Astrocyte (in vitro differentiated cells and primary cell): Measurements from ENCODE around the gene NIFK. TPM values are rescaled to one million over a fixed set of nuclear protein-coding genes. Genes with fewer than 3 reads are reported as not detected.
"Not testable (repeated sequence)": the region's sequence is repeated elsewhere in the genome, so short reads cannot be mapped to it uniquely, and the experiment has no call there.

ENCODE experiments used
- DNase-seq: peaks from one replicate; pipeline ENCODE4 v3.0.0-alpha.2; 2010; ENCODE audit warnings: low read depth
- FAIRE-seq: peaks from 2 replicates; lab custom pipeline; 2011; peaks lifted over from hg19 to GRCh38; lab: Jason Lieb, UNC
- H2AFZ ChIP-seq: 2 replicates; pipeline ENCODE4 v1.6.0; 2012; ENCODE audit warnings: low read depth, low read length, inconsistent platforms
- H3K27ac ChIP-seq: 2 replicates; pipeline ENCODE4 v1.5.1; 2011; ENCODE audit warnings: low read depth, low read length, inconsistent platforms
- H3K27me3 ChIP-seq: 2 replicates; pipeline ENCODE4 v1.6.0; 2011; ENCODE audit warnings: low read length, inconsistent platforms; ENCODE audit not compliant: insufficient read depth
- H3K36me3 ChIP-seq: 2 replicates; pipeline ENCODE4 v1.5.1; 2011; ENCODE audit warnings: low read length, inconsistent platforms; ENCODE audit not compliant: insufficient read depth
- H3K4me1 ChIP-seq: 2 replicates; pipeline ENCODE4 v1.5.1; 2011; ENCODE audit warnings: low read length, inconsistent platforms; ENCODE audit not compliant: insufficient read depth
- H3K4me2 ChIP-seq: 2 replicates; pipeline ENCODE4 v1.6.0; 2012; ENCODE audit warnings: low read length, inconsistent platforms
- H3K4me3 ChIP-seq: 2 replicates; pipeline ENCODE4 v1.5.1; 2011; ENCODE audit warnings: low read depth, mild to moderate bottlenecking, low read length, inconsistent platforms; ENCODE audit not compliant: insufficient read depth
- H3K79me2 ChIP-seq: 2 replicates; pipeline ENCODE4 v1.6.0; 2012; ENCODE audit warnings: mild to moderate bottlenecking, low read length, inconsistent platforms; ENCODE audit not compliant: insufficient read depth
- H3K9ac ChIP-seq: 2 replicates; pipeline ENCODE4 v1.6.0; 2012; ENCODE audit warnings: mild to moderate bottlenecking, low read length, inconsistent platforms
- H3K9me3 ChIP-seq: 2 replicates; pipeline ENCODE4 v1.5.1; 2012; ENCODE audit warnings: low read depth, mild to moderate bottlenecking, low read length, inconsistent platforms; ENCODE audit not compliant: insufficient read depth
- H4K20me1 ChIP-seq: 2 replicates; pipeline ENCODE4 v1.6.0; 2012; ENCODE audit warnings: low read length, inconsistent platforms; ENCODE audit not compliant: insufficient read depth
- H3K27ac Mint-ChIP-seq: one replicate; pipeline ENCODE4 v1.8.0; 2021; ENCODE audit warnings: mild to moderate bottlenecking, mixed read lengths; ENCODE audit not compliant: unreplicated experiment
- H3K27me3 Mint-ChIP-seq: one replicate; pipeline ENCODE4 v1.8.0; 2021; ENCODE audit warnings: low read depth, mixed read lengths; ENCODE audit not compliant: unreplicated experiment
- H3K36me3 Mint-ChIP-seq: one replicate; pipeline ENCODE4 v1.8.0; 2021; ENCODE audit warnings: low read depth, mixed read lengths; ENCODE audit not compliant: unreplicated experiment
- H3K4me1 Mint-ChIP-seq: one replicate; pipeline ENCODE4 v1.8.0; 2021; ENCODE audit warnings: low read depth, mixed read lengths; ENCODE audit not compliant: unreplicated experiment
- H3K4me3 Mint-ChIP-seq: one replicate; pipeline ENCODE4 v1.8.0; 2021; ENCODE audit warnings: mild to moderate bottlenecking, moderate library complexity, mixed read lengths; ENCODE audit not compliant: unreplicated experiment
- H3K9me3 Mint-ChIP-seq: one replicate; pipeline ENCODE4 v1.8.0; 2021; ENCODE audit warnings: mild to moderate bottlenecking, mixed read lengths; ENCODE audit not compliant: unreplicated experiment
- EZH2 ChIP-seq: IDR thresholded peaks from 2 replicates; pipeline ENCODE4 v1.6.1; 2012; ENCODE audit warnings: mild to moderate bottlenecking, low read length, inconsistent platforms; ENCODE audit not compliant: insufficient read depth
- total RNA-seq: library from RNA; stranded (reverse); gene quantifications from 2 replicates; pipeline ENCODE4 v1.2.1, GENCODE V29; 2021
- TF ChIP-seq, protein P1 (sequence below): IDR thresholded peaks from 2 replicates; pipeline ENCODE4 v1.5.1; 2011; ENCODE audit warnings: low read depth, mild to moderate bottlenecking, inconsistent platforms, low read length, moderate library complexity; ENCODE audit not compliant: insufficient read depth

Gene NIFK
- total RNA-seq, 1 donor from 2014 or later: 75.0 TPM

DNA sequence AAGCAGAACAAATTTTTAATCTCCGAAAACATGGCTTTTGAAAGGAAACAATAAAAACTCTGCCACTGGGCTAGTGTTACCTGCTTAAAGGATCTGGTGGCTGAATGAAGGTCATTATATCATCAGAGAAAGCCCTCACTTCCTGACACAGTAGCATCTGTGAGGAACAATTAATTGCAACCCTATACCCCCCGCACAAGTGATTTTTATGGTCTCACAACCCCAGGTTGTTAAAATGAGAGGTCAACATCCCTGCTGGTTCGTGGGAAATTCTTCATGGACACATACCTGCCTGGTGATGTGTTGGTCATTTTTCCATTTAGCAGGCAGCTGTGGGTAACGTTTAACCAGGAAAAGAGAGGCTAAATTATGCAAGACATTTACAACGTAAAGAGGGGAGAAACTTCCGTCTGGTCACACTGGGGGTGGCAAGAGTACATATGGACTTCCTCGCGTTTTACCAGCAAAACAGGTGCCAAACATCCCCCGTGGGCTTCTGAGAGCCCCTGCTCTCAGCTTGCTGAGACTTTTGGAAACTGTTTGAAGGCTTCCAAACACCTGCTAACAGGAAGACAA, 29.2 kb downstream of the NIFK start:
- H3K9me3 ChIP-seq: no peaks in the 10 kb centered on the region
- peaks cover 3% of the 10 kb centered on the region for H3K9me3 Mint-ChIP-seq
- H3K36me3 ChIP-seq: no peaks in the 10 kb centered on the region
- no peak overlapping the region for H3K4me2 ChIP-seq
- H3K27me3 ChIP-seq: no peaks in the 10 kb centered on the region
- no peaks in the 10 kb centered on the region for H4K20me1 ChIP-seq
- H3K4me1 Mint-ChIP-seq: peaks cover 27% of the 10 kb centered on the region
- H3K27me3 Mint-ChIP-seq: no peaks in the 10 kb centered on the region
- no peaks in the 10 kb centered on the region for H3K36me3 Mint-ChIP-seq
- TF ChIP-seq, protein P1, sequence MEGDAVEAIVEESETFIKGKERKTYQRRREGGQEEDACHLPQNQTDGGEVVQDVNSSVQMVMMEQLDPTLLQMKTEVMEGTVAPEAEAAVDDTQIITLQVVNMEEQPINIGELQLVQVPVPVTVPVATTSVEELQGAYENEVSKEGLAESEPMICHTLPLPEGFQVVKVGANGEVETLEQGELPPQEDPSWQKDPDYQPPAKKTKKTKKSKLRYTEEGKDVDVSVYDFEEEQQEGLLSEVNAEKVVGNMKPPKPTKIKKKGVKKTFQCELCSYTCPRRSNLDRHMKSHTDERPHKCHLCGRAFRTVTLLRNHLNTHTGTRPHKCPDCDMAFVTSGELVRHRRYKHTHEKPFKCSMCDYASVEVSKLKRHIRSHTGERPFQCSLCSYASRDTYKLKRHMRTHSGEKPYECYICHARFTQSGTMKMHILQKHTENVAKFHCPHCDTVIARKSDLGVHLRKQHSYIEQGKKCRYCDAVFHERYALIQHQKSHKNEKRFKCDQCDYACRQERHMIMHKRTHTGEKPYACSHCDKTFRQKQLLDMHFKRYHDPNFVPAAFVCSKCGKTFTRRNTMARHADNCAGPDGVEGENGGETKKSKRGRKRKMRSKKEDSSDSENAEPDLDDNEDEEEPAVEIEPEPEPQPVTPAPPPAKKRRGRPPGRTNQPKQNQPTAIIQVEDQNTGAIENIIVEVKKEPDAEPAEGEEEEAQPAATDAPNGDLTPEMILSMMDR: no peak
- no peak for TF ChIP-seq EZH2
- H3K4me3 Mint-ChIP-seq: no peak overlapping the region
- FAIRE-seq (no peak), DNase-seq (peak; percentile 17)
- no peak overlapping the region for H2AFZ ChIP-seq
- H3K27ac ChIP-seq: no peak overlapping the region
- H3K4me3 ChIP-seq: no peak overlapping the region
- no peak overlapping the region for H3K9ac ChIP-seq
- H3K4me1 ChIP-seq: peaks cover 13% of the 10 kb centered on the region
- no peaks in the 10 kb centered on the region for H3K79me2 ChIP-seq
- no peak overlapping the region for H3K27ac Mint-ChIP-seq

DNA sequence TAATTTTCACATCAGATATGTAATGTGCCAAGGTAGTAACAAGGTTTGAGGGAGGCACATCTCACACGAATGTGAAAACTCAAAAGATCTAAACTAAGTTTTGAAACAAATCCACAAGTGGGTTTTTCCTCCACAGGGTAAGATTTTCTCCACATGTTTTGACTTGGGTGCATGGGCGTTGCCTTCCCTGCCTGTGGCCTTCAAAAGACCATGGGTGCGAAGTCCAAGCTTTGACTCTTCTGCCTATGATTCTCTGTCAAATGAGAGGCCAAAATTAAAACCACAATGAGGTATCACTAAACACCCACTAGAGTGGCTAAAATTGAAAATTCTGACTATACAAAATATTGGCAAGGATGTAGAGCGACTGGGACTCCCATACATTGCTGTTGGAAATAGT, 30.7 kb downstream of the NIFK start:
- Mint-ChIP-seq H3K36me3 (no peaks in the 10 kb centered on the region), H3K4me3 (no peak overlapping the region), H3K9me3 (peaks cover 3% of the 10 kb centered on the region), H3K4me1 (peaks cover 36% of the 10 kb centered on the region), H3K27me3 (no peaks in the 10 kb centered on the region), H3K27ac (no peak overlapping the region)
- H3K27me3 ChIP-seq: no peaks in the 10 kb centered on the region
- H3K9ac ChIP-seq: no peak overlapping the region
- no peaks in the 10 kb centered on the region for H3K79me2 ChIP-seq
- no peak for TF ChIP-seq EZH2
- TF ChIP-seq, protein P1: no peak
- no peak for FAIRE-seq
- no peaks in the 10 kb centered on the region for H3K9me3 ChIP-seq
- H3K4me3 ChIP-seq: no peak overlapping the region
- no peaks in the 10 kb centered on the region for H4K20me1 ChIP-seq
- H3K4me2 ChIP-seq: no peak overlapping the region
- H2AFZ ChIP-seq: no peak overlapping the region
- no peaks in the 10 kb centered on the region for H3K36me3 ChIP-seq
- no peak for DNase-seq
- H3K27ac ChIP-seq: no peak overlapping the region
- peaks cover 10% of the 10 kb centered on the region for H3K4me1 ChIP-seq

DNA sequence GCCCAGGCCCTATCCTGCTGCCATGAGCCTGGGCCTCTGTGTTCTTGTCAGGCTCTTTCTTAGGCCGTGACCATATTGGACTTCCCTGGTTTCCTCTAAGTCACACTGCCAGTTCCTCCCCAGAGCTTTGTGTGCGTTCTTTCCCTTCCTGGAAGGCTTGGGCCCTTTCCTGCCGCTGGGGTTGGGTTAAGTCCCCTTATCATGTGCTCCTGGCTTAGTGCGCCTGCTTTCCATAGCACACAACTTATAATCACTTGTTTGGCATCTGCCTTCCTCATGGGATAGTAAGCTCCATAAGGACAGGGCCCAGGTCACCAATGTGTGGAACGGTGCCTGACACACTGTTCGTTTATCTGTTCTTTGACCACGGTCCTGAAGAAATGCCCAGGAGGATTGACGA, 31.3 kb downstream of the NIFK start:
- H3K27me3 Mint-ChIP-seq: no peaks in the 10 kb centered on the region
- Histone ChIP-seq H3K4me1 (peaks cover 6% of the 10 kb centered on the region), H3K9ac (no peak overlapping the region), H3K79me2 (no peaks in the 10 kb centered on the region), H3K9me3 (no peaks in the 10 kb centered on the region), H4K20me1 (no peaks in the 10 kb centered on the region), H3K27ac (no peak overlapping the region), H2AFZ (no peak overlapping the region), H3K4me3 (no peak overlapping the region), H3K4me2 (no peak overlapping the region), H3K27me3 (no peaks in the 10 kb centered on the region), H3K36me3 (no peaks in the 10 kb centered on the region)
- H3K36me3 Mint-ChIP-seq: no peaks in the 10 kb centered on the region
- H3K4me1 Mint-ChIP-seq: peaks cover 36% of the 10 kb centered on the region
- FAIRE-seq (no peak), DNase-seq (no peak)
- H3K4me3 Mint-ChIP-seq: no peak overlapping the region
- TF ChIP-seq EZH2: no peak
- TF ChIP-seq, protein P1: no peak
- no peak overlapping the region for H3K27ac Mint-ChIP-seq
- peaks cover 3% of the 10 kb centered on the region for H3K9me3 Mint-ChIP-seq

DNA sequence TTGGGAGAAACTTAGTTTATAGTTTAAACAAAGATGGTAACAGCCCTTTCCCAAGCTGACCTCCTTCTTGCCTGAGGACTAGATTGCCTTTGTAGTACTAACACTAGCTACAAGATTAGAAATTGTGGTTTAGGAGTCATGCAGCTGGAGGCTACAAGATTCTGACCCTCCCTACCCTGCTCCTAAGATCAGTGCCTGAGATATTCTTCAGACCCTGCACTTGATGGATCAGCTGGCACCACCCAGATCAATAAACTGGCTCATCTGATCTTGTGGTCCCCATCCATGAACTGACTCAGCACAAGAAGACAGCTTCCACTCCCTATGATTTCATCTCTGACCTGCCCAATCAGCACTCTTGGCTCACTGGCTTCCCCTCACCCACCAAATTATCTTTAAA, 34.9 kb downstream of the NIFK start:
- H3K36me3 ChIP-seq, H3K79me2 ChIP-seq, H3K27me3 Mint-ChIP-seq, H3K9ac ChIP-seq, DNase-seq, H3K27me3 ChIP-seq, FAIRE-seq, H2AFZ ChIP-seq, H3K4me3 Mint-ChIP-seq, H3K4me2 ChIP-seq, H3K27ac ChIP-seq, H3K9me3 ChIP-seq, H3K4me3 ChIP-seq, H3K9me3 Mint-ChIP-seq, H3K36me3 Mint-ChIP-seq, H4K20me1 ChIP-seq: not testable (repeated sequence)
- Mint-ChIP-seq H3K4me1 (peaks cover 42% of the 10 kb centered on the region), H3K27ac (peak overlapping the region; percentile 55)
- peaks cover 23% of the 10 kb centered on the region for H3K4me1 ChIP-seq
